Neural cell (in vitro differentiated cells): ENCODE data around the gene SPINDOC.
A peak's percentile ranks its signal among the peaks of the same experiment; 100 is the strongest.

ENCODE experiments used
- CTCF ChIP-seq: fragments of 450-650 bp; IDR thresholded peaks from 2 replicates; pipeline ENCODE4 v1.5.1; 2014; ENCODE audit warnings: antibody characterized with exemption, mild to moderate bottlenecking, moderate library complexity; ENCODE audit not compliant: poor library complexity, severe bottlenecking
- EP300 ChIP-seq: fragments of 450-650 bp; conservative IDR thresholded peaks from 2 replicates; pipeline ENCODE4 v1.6.1; 2014; ENCODE audit warnings: antibody characterized with exemption, mild to moderate bottlenecking, moderate library complexity; ENCODE audit not compliant: poor library complexity, severe bottlenecking
- RAD21 ChIP-seq: fragments of 450-650 bp; conservative IDR thresholded peaks from 2 replicates; pipeline ENCODE4 v1.6.1; 2014; ENCODE audit warnings: antibody characterized with exemption, mild to moderate bottlenecking, moderate library complexity
- REST ChIP-seq: IDR thresholded peaks from 2 replicates; pipeline ENCODE4 v1.6.1; 2012; ENCODE audit warnings: borderline replicate concordance
- SMC3 ChIP-seq: fragments of 450-650 bp; conservative IDR thresholded peaks from 2 replicates; pipeline ENCODE4 v1.6.1; 2014; ENCODE audit warnings: antibody characterized with exemption, mild to moderate bottlenecking, moderate library complexity; ENCODE audit not compliant: poor library complexity

GRCh38 chr11:63768237-63769041, 44.8 kb upstream of the SPINDOC start, which contains the start of gene ZFTA:
- peak; percentile 79 for TF ChIP-seq CTCF
- TF ChIP-seq EP300 = no peak
- no peak for TF ChIP-seq REST
- TF ChIP-seq SMC3 = peak; percentile 69
- TF ChIP-seq RAD21 = peak; percentile 69
